ENCODE measurements around the gene KDELR1.

Gene KDELR1

GRCh38 chr19:48401287-48401686, 9.9 kb upstream of the KDELR1 start:
- intact Hi-C loops (cut with DNase I; ENCODE audit: low total_unique reads) = no loop called here
- no peak overlapping the region for H3K4me3 ChIP-seq
- H3K36me3 ChIP-seq = peaks cover 0 to 4% (median 0%) of the 10 kb centered on the region in 3 donors
- no peak overlapping the region for H3K27ac ChIP-seq
- DNase-seq = no peak
- peaks cover 0 to 38% of the 10 kb centered on the region in 2 donors for H3K27me3 ChIP-seq
- peaks cover 0 to 12% (median 5%) of the 10 kb centered on the region in 4 donors for H3K4me1 ChIP-seq
- TF ChIP-seq CTCF (IDR thresholded peaks at IDR 0.05) = no peak
- H3K9me3 ChIP-seq = no peaks in the 10 kb centered on the region

GRCh38 chr19:48400018-48400742, 8.8 kb upstream of the KDELR1 start:
- Histone ChIP-seq H3K27me3 (peaks cover 0 to 42% of the 10 kb centered on the region in 2 donors), H3K27ac (no peak overlapping the region)
- intact Hi-C loops (cut with DNase I; ENCODE audit: low total_unique reads) = no loop called here

GRCh38 chr19:48398375-48399235, 7.3 kb upstream of the KDELR1 start:
- peaks cover 4 to 52% of the 10 kb centered on the region in 2 donors for H3K27me3 ChIP-seq
- peaks cover 0 to 25% (median 14%) of the 10 kb centered on the region in 4 donors for H3K4me1 ChIP-seq
- no peak for TF ChIP-seq CTCF (IDR thresholded peaks at IDR 0.05)
- no peaks in the 10 kb centered on the region for H3K9me3 ChIP-seq
- H3K4me3 ChIP-seq = peak overlapping the region; percentile 26 to 48
- intact Hi-C loops (cut with DNase I; ENCODE audit: low total_unique reads) = no loop called here
- H3K27ac ChIP-seq = no peak overlapping the region
- no peaks in the 10 kb centered on the region for H3K36me3 ChIP-seq
- DNase-seq = peak; percentile 61 to 81

More at GRCh38 chr19:48400018-48400742, 8.8 kb upstream of the KDELR1 start:
- Histone ChIP-seq H3K4me3 (peak overlapping the region in 1 of 2 donors; percentile 19), H3K4me1 (peaks cover 0 to 12% (median 5%) of the 10 kb centered on the region in 4 donors), H3K36me3 (no peaks in the 10 kb centered on the region), H3K9me3 (no peaks in the 10 kb centered on the region)
- TF ChIP-seq CTCF (IDR thresholded peaks at IDR 0.05) = no peak
- peak; percentile 63 to 81 for DNase-seq

GRCh38 chr19:48398102-48398374, 6.7 kb upstream of the KDELR1 start:
- Histone ChIP-seq H3K27ac (no peak overlapping the region), H3K36me3 (no peaks in the 10 kb centered on the region), H3K4me3 (peak overlapping the region; percentile 26 to 48), H3K4me1 (peaks cover 0 to 29% (median 17%) of the 10 kb centered on the region in 4 donors), H3K27me3 (peaks cover 4 to 57% of the 10 kb centered on the region in 2 donors), H3K9me3 (no peaks in the 10 kb centered on the region)
- intact Hi-C loops (cut with DNase I; ENCODE audit: low total_unique reads) = no loop called here
- TF ChIP-seq CTCF (IDR thresholded peaks at IDR 0.05) = no peak
- no peak for DNase-seq

GRCh38 chr19:48397263-48398101, 6.1 kb upstream of the KDELR1 start:
- no peak for TF ChIP-seq CTCF (IDR thresholded peaks at IDR 0.05)
- no peak overlapping the region for H3K27ac ChIP-seq
- peaks cover 4 to 63% of the 10 kb centered on the region in 2 donors for H3K27me3 ChIP-seq
- H3K4me1 ChIP-seq = peaks cover 0 to 29% (median 17%) of the 10 kb centered on the region in 4 donors
- H3K36me3 ChIP-seq = no peaks in the 10 kb centered on the region
- H3K9me3 ChIP-seq = no peaks in the 10 kb centered on the region
- no peak for DNase-seq
- intact Hi-C loops (cut with DNase I; ENCODE audit: low total_unique reads) = no loop called here
- H3K4me3 ChIP-seq = peak overlapping the region; percentile 26 to 48

Measured in tibial artery (tissue), 4 donors.